Measurements from ENCODE around the gene UBE2L6. TPM values are rescaled to one million over a fixed set of nuclear protein-coding genes. Genes with fewer than 3 reads are reported as not detected.
"Not testable (repeated sequence)": the region's sequence is repeated elsewhere in the genome, so short reads cannot be mapped to it uniquely, and the experiment has no call there.

UBE2L6 gene
- total RNA-seq, 1 experiment from 2014 or later: 52.5 TPM

GRCh38 chr11:57566905-57567514 is 462 bp downstream of the UBE2L6 start:
- peak; percentile 26 for DNase-seq (ENCODE audit: low spot score)

GRCh38 chr11:57566005-57566904 is 1.2 kb downstream of the UBE2L6 start:
- peak; percentile 48 for DNase-seq (ENCODE audit: low spot score)

DNA sequence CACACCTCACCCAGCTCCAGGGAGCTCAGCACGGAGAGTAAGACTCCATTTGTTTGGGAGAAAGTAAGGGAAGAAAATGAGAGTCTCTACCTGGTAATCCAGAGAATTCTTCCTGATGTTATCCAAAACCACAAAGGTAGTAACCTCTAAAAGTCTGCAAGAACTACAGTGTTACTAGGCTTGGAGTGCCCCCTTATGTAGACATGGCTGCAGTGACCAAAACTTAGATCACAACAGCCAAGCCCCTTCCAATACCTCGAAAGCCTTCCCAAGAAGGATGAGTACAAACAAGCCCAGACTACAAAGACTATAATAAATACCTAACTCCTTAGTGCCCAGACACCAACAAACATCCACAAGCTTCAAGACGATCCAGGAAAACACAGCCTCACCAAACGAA is 4.9 kb downstream of the UBE2L6 start:
- DNase-seq (ENCODE audit: low spot score): no peak

- no peak for DNase-seq (ENCODE audit: low spot score)
Observed at GRCh38 chr11:57560146-57560545, 7.3 kb downstream of the UBE2L6 start.

- DNase-seq (ENCODE audit: low spot score): no peak
Observed at GRCh38 chr11:57556041-57556440, 11.4 kb downstream of the UBE2L6 start.

GRCh38 chr11:57555393-57555792 is 12.1 kb downstream of the UBE2L6 start:
- DNase-seq (ENCODE audit: low spot score): no peak

- DNase-seq (ENCODE audit: low spot score): no peak
Observed at GRCh38 chr11:57552479-57552878, 15.0 kb downstream of the UBE2L6 start.

GRCh38 chr11:57551941-57552340 is 15.5 kb downstream of the UBE2L6 start:
- no peak for DNase-seq (ENCODE audit: low spot score)

DNA sequence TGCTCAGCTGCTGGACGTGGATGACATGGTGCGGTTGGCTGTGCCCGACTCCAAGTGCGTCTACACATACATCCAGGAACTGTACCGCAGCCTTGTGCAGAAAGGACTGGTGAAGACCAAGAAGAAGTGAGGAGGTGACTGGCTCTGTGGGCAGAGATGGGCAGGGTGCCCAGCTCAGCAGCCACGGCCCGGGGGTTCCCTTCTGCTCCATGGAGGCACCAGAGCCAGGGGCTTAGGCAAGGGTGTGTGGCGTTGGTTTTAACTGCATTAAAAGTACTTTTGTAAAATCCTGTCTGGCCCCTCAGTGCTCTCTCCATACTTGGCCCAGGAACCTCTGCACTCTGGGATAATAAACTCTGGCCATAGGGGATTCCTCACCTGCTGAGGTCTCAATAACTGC is 17.5 kb downstream of the UBE2L6 start:
- DNase-seq (ENCODE audit: low spot score): no peak

- DNase-seq (ENCODE audit: low spot score): no peak
Observed at GRCh38 chr11:57547854-57548377, 19.6 kb downstream of the UBE2L6 start.

DNA sequence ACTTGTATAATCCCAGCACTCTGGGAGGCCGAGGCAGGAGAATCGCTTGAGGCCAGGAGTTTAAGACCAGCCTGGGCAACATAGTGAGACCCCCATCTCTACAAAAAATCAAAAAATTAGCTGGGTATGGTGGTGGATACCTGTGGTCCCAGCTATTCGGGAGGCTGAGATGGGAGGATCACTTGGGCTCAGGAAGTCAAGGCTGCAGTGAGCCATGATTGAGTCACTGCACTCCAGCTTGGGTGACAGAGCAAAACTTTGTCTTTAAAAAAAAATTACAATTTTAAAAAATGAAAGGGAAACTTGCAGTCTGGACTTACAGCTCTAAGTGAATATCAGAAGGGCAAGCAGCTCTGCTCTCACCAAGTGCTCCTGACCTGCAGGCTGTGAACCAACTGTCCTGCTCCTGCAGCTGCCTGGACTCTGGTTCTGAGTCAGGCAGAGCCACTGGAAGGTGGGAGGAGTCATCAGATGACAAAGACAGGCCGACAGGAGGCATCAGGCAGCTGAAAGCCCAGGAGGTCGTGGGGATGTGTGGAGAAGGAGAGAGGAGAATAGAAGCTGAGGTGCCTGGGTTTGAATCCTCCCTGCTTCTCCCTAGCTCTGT is 20.5 kb downstream of the UBE2L6 start:
- peak; percentile 50 for DNase-seq (ENCODE audit: low spot score)

DNA sequence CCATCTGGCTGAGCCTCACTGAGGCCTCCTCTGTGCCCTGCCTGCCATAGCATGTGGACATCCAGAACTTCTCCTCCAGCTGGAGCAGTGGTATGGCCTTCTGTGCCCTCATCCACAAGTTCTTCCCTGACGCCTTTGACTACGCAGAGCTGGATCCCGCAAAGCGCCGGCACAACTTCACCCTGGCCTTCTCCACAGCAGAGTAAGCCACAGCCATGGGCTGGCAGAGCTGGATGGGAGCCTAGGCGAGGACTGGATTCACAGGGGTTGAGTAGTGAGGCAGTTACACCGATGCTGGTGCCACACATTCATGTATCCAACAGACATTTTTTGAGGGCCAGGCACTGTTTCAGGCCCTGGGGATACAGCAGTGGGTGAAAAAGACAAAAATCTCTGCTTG is 21.0 kb downstream of the UBE2L6 start:
- no peak for DNase-seq (ENCODE audit: low spot score)

- no peak for DNase-seq (ENCODE audit: low spot score)
Observed at GRCh38 chr11:57545883-57546282, 21.6 kb downstream of the UBE2L6 start.

GRCh38 chr11:57544566-57544965 is 22.9 kb downstream of the UBE2L6 start:
- DNase-seq (ENCODE audit: low spot score): no peak

GRCh38 chr11:57543593-57543992 is 23.9 kb downstream of the UBE2L6 start:
- no peak for DNase-seq (ENCODE audit: low spot score)

- DNase-seq (ENCODE audit: low spot score): no peak
Observed at GRCh38 chr11:57542582-57542981, 24.9 kb downstream of the UBE2L6 start.

GRCh38 chr11:57541169-57541568 is 26.3 kb downstream of the UBE2L6 start:
- DNase-seq (ENCODE audit: low spot score): no peak

DNA sequence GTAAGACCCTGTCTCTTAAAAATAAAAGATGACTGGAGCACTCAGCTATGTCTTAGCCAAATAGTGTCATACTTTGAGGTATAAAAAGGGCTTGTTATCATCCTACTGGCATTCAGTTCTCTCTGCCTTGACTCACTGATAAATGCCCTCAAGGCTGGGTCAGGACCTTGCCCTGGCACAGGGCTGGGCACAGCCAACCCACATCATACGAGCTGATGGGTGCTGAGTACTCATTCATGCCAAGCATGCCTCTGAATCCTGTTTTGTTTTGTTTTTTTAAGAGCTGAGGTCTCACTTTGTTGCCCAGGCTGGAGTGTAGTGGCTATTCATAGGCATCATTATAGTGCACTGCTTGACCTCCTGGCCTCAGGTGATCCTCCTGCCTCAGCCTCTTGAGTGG is 28.1 kb downstream of the UBE2L6 start:
- no peak for DNase-seq (ENCODE audit: low spot score)

DNA sequence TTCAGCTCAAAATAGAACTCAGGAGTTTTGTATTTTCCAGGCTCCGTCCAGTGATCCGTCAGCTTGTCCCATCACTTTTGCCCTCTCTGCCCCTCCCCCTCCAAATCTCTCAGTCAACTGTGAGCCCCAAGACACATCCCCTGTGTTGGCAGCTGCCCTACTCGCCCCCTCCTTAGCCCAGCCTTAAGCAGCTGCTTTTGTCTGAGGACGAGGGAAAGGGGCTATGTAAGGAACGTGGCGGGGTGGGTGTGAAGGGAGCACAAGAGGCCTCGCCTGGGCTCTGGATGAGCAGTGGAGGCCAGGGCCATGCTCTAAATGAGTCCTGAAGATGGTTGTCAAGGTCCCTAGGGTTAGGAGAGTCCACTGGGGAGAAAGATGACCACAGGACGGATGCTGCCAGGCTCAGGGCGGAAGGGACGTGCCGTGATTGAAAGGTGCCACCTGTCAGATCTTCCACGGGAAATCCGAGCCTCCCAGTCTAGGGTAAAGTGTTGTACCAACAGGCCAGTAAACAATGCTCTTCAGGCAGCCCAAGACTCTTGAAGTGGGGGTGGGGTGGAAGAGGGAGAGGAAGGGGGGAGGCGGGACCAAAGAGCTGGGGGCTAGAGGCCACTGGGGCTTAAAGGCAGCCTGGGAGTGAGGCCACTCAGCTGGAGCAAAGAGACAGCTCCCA is 30.4 kb downstream of the UBE2L6 start, which contains the start of gene SMTNL1:
SMTNL1 (plus strand) TSS at position 649 of the 673 bp plus-strand sequence. CDS start 5,048 bp downstream, outside the sequence.
- DNase-seq (ENCODE audit: low spot score): no peak

DNA sequence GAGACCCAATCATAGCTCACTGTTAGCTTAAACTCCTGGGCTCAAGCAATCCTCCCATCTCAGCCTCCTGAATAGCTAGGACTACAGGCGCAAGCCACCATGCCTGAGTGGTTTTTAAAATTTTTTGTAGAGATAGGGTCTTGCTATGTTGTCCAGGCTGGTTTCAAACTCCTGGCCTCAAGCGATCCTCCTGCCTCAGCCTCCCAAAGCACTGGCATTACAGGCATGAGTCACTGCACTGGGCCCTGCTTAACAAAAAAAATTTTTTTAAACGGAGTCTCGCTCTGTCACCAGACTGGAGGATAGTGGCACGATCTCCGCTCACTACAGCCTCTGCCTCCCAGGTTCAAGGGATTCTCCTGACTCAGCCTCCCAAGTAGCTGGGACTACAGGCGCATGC is 33.0 kb downstream of the UBE2L6 start:
- DNase-seq (ENCODE audit: low spot score): not testable (repeated sequence)

- peak; percentile 96 for DNase-seq (ENCODE audit: low spot score)
Observed at GRCh38 chr11:57530596-57531507, 36.6 kb downstream of the UBE2L6 start, which contains the start of gene TIMM10. TIMM10 (minus strand) TSS chr11:57530754; CDS start chr11:57530189, 565 bp downstream.
